Measurements from ENCODE around the gene TRABD2A.

DNA sequence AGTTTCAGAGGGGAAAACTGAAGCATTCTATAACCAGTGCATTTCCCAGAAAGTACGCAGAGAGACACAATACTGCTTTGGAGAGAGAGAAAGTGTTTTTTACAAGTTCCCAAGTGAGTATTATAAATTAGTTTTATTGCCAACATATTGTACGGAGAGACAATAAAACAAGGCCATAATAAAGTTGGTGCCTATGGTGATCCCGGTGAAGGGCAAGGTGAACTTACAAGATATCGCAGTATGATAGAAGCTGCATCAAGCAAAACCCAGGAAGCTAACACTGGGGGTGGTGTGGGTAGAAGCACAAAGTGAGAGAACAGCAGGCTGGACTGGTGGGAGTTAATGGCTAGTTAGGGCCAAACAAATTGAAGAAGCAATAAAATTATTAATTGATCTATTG lies 32.1 kb upstream of the TRABD2A start:
- TF ChIP-seq, protein P1, sequence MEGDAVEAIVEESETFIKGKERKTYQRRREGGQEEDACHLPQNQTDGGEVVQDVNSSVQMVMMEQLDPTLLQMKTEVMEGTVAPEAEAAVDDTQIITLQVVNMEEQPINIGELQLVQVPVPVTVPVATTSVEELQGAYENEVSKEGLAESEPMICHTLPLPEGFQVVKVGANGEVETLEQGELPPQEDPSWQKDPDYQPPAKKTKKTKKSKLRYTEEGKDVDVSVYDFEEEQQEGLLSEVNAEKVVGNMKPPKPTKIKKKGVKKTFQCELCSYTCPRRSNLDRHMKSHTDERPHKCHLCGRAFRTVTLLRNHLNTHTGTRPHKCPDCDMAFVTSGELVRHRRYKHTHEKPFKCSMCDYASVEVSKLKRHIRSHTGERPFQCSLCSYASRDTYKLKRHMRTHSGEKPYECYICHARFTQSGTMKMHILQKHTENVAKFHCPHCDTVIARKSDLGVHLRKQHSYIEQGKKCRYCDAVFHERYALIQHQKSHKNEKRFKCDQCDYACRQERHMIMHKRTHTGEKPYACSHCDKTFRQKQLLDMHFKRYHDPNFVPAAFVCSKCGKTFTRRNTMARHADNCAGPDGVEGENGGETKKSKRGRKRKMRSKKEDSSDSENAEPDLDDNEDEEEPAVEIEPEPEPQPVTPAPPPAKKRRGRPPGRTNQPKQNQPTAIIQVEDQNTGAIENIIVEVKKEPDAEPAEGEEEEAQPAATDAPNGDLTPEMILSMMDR (conservative IDR thresholded peaks at IDR 0.05 in 1 of 2, IDR thresholded peaks at IDR 0.05 in 1 of 2; ENCODE audit: low read depth in 1 of 2, low read length in 2 of 2) = no peak
- TF ChIP-seq EZH2 (IDR thresholded peaks at IDR 0.05; ENCODE audit: low read length, missing control alignments) = no peak
